ENCODE results near the gene TMEM26.

The TMEM26 gene

GRCh38 chr10:61452655-61453641 is at the start of gene TMEM26:
TMEM26 (minus strand) TSS chr10:61453381; CDS start chr10:61453081, 300 bp downstream.
- no peak for DNase-seq (ENCODE audit: low read depth in 2 of 2)

GRCh38 chr10:61500460-61500859 is 47.3 kb upstream of the TMEM26 start:
- no peak for DNase-seq (ENCODE audit: low read depth in 2 of 2)

GRCh38 chr10:61492364-61492995 is 39.3 kb upstream of the TMEM26 start:
- DNase-seq (ENCODE audit: low read depth in 2 of 2), result no peak

GRCh38 chr10:61487506-61487905 is 34.3 kb upstream of the TMEM26 start:
- no peak for DNase-seq (ENCODE audit: low read depth in 2 of 2)

GRCh38 chr10:61486738-61487396 is 33.7 kb upstream of the TMEM26 start:
- DNase-seq (ENCODE audit: low read depth in 2 of 2), result no peak

GRCh38 chr10:61486251-61486650 is 33.1 kb upstream of the TMEM26 start:
- DNase-seq (ENCODE audit: low read depth in 2 of 2), result no peak

- no peak for DNase-seq (ENCODE audit: low read depth in 2 of 2)
Measured at GRCh38 chr10:61481597-61481996, 28.4 kb upstream of the TMEM26 start.

GRCh38 chr10:61480208-61480607 is 27.0 kb upstream of the TMEM26 start:
- DNase-seq (ENCODE audit: low read depth in 2 of 2), result no peak

GRCh38 chr10:61478621-61479312 is 25.6 kb upstream of the TMEM26 start:
- no peak for DNase-seq (ENCODE audit: low read depth in 2 of 2)

GRCh38 chr10:61477451-61477850 is 24.3 kb upstream of the TMEM26 start:
- no peak for DNase-seq (ENCODE audit: low read depth in 2 of 2)

GRCh38 chr10:61476529-61476928 is 23.3 kb upstream of the TMEM26 start:
- DNase-seq (ENCODE audit: low read depth in 2 of 2), result no peak

- DNase-seq (ENCODE audit: low read depth in 2 of 2), result no peak
Measured at GRCh38 chr10:61475449-61475873, 22.3 kb upstream of the TMEM26 start.

- DNase-seq (ENCODE audit: low read depth in 2 of 2), result no peak
Measured at GRCh38 chr10:61472090-61472674, 19.0 kb upstream of the TMEM26 start.

GRCh38 chr10:61471491-61471890 is 18.3 kb upstream of the TMEM26 start:
- DNase-seq (ENCODE audit: low read depth in 2 of 2), result no peak

GRCh38 chr10:61470740-61471139 is 17.6 kb upstream of the TMEM26 start:
- DNase-seq (ENCODE audit: low read depth in 2 of 2), result no peak

GRCh38 chr10:61465901-61466632 is 12.9 kb upstream of the TMEM26 start:
- DNase-seq (ENCODE audit: low read depth in 2 of 2), result no peak

GRCh38 chr10:61465171-61465496 is 12.0 kb upstream of the TMEM26 start:
- DNase-seq (ENCODE audit: low read depth in 2 of 2), result no peak

- DNase-seq (ENCODE audit: low read depth in 2 of 2), result no peak
Measured at GRCh38 chr10:61464461-61465170, 11.4 kb upstream of the TMEM26 start.

- no peak for DNase-seq (ENCODE audit: low read depth in 2 of 2)
Measured at GRCh38 chr10:61463035-61463909, 10.1 kb upstream of the TMEM26 start.
